H1 (cell line): ENCODE data around the gene MRPS31.

Experiments
- BACH1 ChIP-seq: IDR thresholded peaks from 2 replicates; pipeline ENCODE4 v1.6.1; 2012; ENCODE audit warnings: low read length, improper control_type of control experiment
- CHD1 ChIP-seq: IDR thresholded peaks from 2 replicates; pipeline ENCODE4 v1.6.1; 2012; ENCODE audit warnings: low read depth, low read length, improper control_type of control experiment
- CTCF ChIP-seq, 3 experiments: IDR thresholded peaks; 1 replicate in 2 of 3; 2 replicates in 1 of 3; pipeline versions ENCODE4 v1.5.1 to v1.6.1; 2011; ENCODE audit warnings: low read length in 3 of 3, mild to moderate bottlenecking in 3 of 3, inconsistent platforms in 2 of 3, low read depth in 1 of 3, moderate library complexity in 1 of 3; ENCODE audit not compliant: insufficient read depth in 1 of 3; ENCODE audit errors: control extremely low read depth in 1 of 3
- EP300 ChIP-seq, 2 experiments: IDR thresholded peaks; 1 replicate in 1 of 2; 2 replicates in 1 of 2; pipeline ENCODE4 v1.6.1; 2011 to 2012; ENCODE audit warnings: low read depth in 2 of 2, low read length in 2 of 2, mild to moderate bottlenecking in 2 of 2, borderline replicate concordance in 1 of 2, inconsistent platforms in 1 of 2, moderate library complexity in 1 of 2
- HDAC2 ChIP-seq, 2 experiments: fragments of 300-600 bp in 1 of 2; sonication (generic) in 1 of 2; IDR thresholded peaks; 2 replicates each; pipeline ENCODE4 v1.6.1; 2011 to 2012; ENCODE audit warnings: low read depth in 2 of 2, low read length in 2 of 2, mild to moderate bottlenecking in 2 of 2, moderate library complexity in 2 of 2, borderline replicate concordance in 1 of 2, inconsistent platforms in 1 of 2
- MAFK ChIP-seq: IDR thresholded peaks from 2 replicates; pipeline ENCODE4 v1.6.1; 2012; ENCODE audit warnings: low read depth, mild to moderate bottlenecking, improper control_type of control experiment, low read length
- POLR2A ChIP-seq, 2 experiments: IDR thresholded peaks; 1 replicate in 1 of 2; 2 replicates in 1 of 2; pipeline ENCODE4 v1.6.1; 2011; ENCODE audit warnings: low read depth in 2 of 2, low read length in 2 of 2, mild to moderate bottlenecking in 2 of 2; ENCODE audit errors: control extremely low read depth in 1 of 2
- POLR2AphosphoS5 ChIP-seq: IDR thresholded peaks from 2 replicates; pipeline ENCODE4 v1.6.1; 2011; ENCODE audit warnings: low read depth, low read length
- RAD21 ChIP-seq, 2 experiments: IDR thresholded peaks in 1 of 2; conservative IDR thresholded peaks in 1 of 2; 2 replicates each; pipeline ENCODE4 v1.6.1; 2011; ENCODE audit warnings: low read depth in 2 of 2, low read length in 2 of 2, improper control_type of control experiment in 1 of 2, inconsistent platforms in 1 of 2, mild to moderate bottlenecking in 1 of 2, moderate library complexity in 1 of 2
- SP1 ChIP-seq: IDR thresholded peaks from 2 replicates; pipeline ENCODE4 v1.6.1; 2011; ENCODE audit warnings: low read depth, low read length
- TAF1 ChIP-seq: IDR thresholded peaks from 2 replicates; pipeline ENCODE4 v1.6.1; 2011; ENCODE audit warnings: mild to moderate bottlenecking, low read depth, low read length
- TBP ChIP-seq: IDR thresholded peaks from 2 replicates; pipeline ENCODE4 v1.6.1; 2011; ENCODE audit warnings: low read depth, low read length, improper control_type of control experiment
- TF ChIP-seq, protein P1 (sequence below): IDR thresholded peaks from 2 replicates; pipeline ENCODE4 v1.6.1; 2011; ENCODE audit warnings: low read length, improper control_type of control experiment

- TF ChIP-seq POLR2A (IDR thresholded peaks at IDR 0.05; ENCODE audit: control extremely low read depth in 1 of 2, low read depth in 2 of 2, low read length in 2 of 2) (no peak), CTCF (IDR thresholded peaks at IDR 0.05; ENCODE audit: control extremely low read depth in 1 of 3, insufficient read depth in 1 of 3, low read depth in 1 of 3, low read length in 3 of 3) (no peak), MAFK (no peak), TAF1 (no peak), TBP (no peak), SP1 (no peak), CHD1 (no peak), POLR2AphosphoS5 (no peak), RAD21 (IDR thresholded peaks at IDR 0.05 in 1 of 2, conservative IDR thresholded peaks at IDR 0.05 in 1 of 2; ENCODE audit: low read depth in 2 of 2, low read length in 2 of 2) (no peak), EP300 (IDR thresholded peaks at IDR 0.05; ENCODE audit: borderline replicate concordance in 1 of 2, low read depth in 2 of 2, low read length in 2 of 2) (no peak), HDAC2 (IDR thresholded peaks at IDR 0.05; ENCODE audit: borderline replicate concordance in 1 of 2, low read depth in 2 of 2, low read length in 2 of 2) (no peak), BACH1 (no peak)
- TF ChIP-seq, protein P1, sequence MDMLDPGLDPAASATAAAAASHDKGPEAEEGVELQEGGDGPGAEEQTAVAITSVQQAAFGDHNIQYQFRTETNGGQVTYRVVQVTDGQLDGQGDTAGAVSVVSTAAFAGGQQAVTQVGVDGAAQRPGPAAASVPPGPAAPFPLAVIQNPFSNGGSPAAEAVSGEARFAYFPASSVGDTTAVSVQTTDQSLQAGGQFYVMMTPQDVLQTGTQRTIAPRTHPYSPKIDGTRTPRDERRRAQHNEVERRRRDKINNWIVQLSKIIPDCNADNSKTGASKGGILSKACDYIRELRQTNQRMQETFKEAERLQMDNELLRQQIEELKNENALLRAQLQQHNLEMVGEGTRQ: no peak
These were observed 3.7 kb upstream of the MRPS31 start for GRCh38 chr13:40774672-40775071.
